ENCODE data around the gene USP6NL. TPM values are rescaled to one million over a fixed set of nuclear protein-coding genes. Genes with fewer than 3 reads are reported as not detected.
A peak's percentile ranks its signal among the peaks of the same experiment; 100 is the strongest.

USP6NL gene
- polyA plus RNA-seq, 3 donors = 5.5 to 7.7 (median 6.7) TPM

- H3K36me3 Mint-ChIP-seq = peaks cover 0 to 2% of the 10 kb centered on the region in 2 donors
- no peaks in the 10 kb centered on the region for H3K9me3 Mint-ChIP-seq
- Histone ChIP-seq H3K79me2 (ENCODE audit: insufficient read depth, low read length) (peaks cover 6% of the 10 kb centered on the region), H3K9me3 (replicated peaks in 1 of 2; ENCODE audit: control insufficient read depth in 1 of 2, insufficient read depth in 1 of 2, low read length in 2 of 2) (no peaks in the 10 kb centered on the region), H3K27ac (ENCODE audit: low read depth in 1 of 2, low read length in 2 of 2) (no peak overlapping the region), H3K4me3 (replicated peaks in 1 of 3; ENCODE audit: low read depth in 2 of 3, low read length in 3 of 3) (no peak overlapping the region), H4K20me1 (ENCODE audit: insufficient read depth, low read length) (peaks cover 42% of the 10 kb centered on the region), H3K4me2 (replicated peaks; ENCODE audit: extremely low read depth, low read length, poor library complexity, severe bottlenecking) (no peak overlapping the region), H3K36me3 (replicated peaks in 1 of 2; ENCODE audit: control insufficient read depth in 1 of 2, insufficient read depth in 2 of 2, low read length in 2 of 2) (no peaks in the 10 kb centered on the region), H2AFZ (ENCODE audit: insufficient read depth, low read depth, low read length, poor library complexity, severe bottlenecking) (no peak overlapping the region), H3K4me1 (ENCODE audit: control insufficient read depth in 1 of 2, insufficient read depth in 2 of 2, low read length in 2 of 2) (peaks cover 0 to 12% of the 10 kb centered on the region in 2 donors), H3K27me3 (ENCODE audit: control insufficient read depth in 2 of 2, insufficient read depth in 2 of 2, low read length in 2 of 2) (no peaks in the 10 kb centered on the region), H3K9ac (ENCODE audit: insufficient read depth, low read length, poor library complexity, severe bottlenecking) (no peak overlapping the region)
- no peak overlapping the region for H3K4me3 Mint-ChIP-seq
- DNase-seq = no peak
- H3K4me1 Mint-ChIP-seq = peaks cover 25% of the 10 kb centered on the region
- H3K27me3 Mint-ChIP-seq (ENCODE audit: low read depth in 3 of 3) = no peaks in the 10 kb centered on the region
- 93% methylated on average over 6 of the region's 8 CpGs for WGBS (ENCODE audit: insufficient coverage)
- intact Hi-C loops (cut with micrococcal nuclease) = no loop called here
- peak overlapping the region in 4 of 7 donors; percentile 7 to 64 (median 48) for H3K27ac Mint-ChIP-seq
- TF ChIP-seq, protein P1, sequence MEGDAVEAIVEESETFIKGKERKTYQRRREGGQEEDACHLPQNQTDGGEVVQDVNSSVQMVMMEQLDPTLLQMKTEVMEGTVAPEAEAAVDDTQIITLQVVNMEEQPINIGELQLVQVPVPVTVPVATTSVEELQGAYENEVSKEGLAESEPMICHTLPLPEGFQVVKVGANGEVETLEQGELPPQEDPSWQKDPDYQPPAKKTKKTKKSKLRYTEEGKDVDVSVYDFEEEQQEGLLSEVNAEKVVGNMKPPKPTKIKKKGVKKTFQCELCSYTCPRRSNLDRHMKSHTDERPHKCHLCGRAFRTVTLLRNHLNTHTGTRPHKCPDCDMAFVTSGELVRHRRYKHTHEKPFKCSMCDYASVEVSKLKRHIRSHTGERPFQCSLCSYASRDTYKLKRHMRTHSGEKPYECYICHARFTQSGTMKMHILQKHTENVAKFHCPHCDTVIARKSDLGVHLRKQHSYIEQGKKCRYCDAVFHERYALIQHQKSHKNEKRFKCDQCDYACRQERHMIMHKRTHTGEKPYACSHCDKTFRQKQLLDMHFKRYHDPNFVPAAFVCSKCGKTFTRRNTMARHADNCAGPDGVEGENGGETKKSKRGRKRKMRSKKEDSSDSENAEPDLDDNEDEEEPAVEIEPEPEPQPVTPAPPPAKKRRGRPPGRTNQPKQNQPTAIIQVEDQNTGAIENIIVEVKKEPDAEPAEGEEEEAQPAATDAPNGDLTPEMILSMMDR (IDR thresholded peaks at IDR 0.05) = no peak
Observed at GRCh38 chr10:11538834-11539190, 72.6 kb downstream of the USP6NL start.

DNA sequence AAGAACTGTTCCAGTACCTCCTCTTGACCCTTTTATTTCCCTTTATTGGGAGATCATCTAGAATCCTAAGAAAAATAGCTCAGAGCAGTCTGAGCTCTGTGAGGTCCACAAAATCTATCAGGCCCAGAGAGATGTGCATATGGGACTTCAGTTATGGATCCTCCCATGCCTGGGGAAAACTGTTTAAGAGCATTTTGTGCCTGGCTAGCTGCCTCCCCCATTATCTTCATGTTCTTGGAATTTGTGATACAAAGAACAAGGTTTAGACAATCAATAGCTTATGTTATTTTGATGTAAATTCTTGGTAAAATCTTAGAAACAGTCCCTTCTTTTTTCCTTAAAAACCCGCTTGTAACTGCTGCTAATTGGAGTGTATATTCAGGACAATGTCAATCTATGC is 75.2 kb downstream of the USP6NL start:
- TF ChIP-seq, protein P1 (IDR thresholded peaks at IDR 0.05) = no peak
- no peak overlapping the region for H3K4me3 Mint-ChIP-seq
- Histone ChIP-seq H3K4me3 (replicated peaks in 1 of 3; ENCODE audit: low read depth in 2 of 3, low read length in 3 of 3) (no peak overlapping the region), H3K9ac (ENCODE audit: insufficient read depth, low read length, poor library complexity, severe bottlenecking) (no peak overlapping the region), H3K79me2 (ENCODE audit: insufficient read depth, low read length) (peaks cover 6% of the 10 kb centered on the region), H4K20me1 (ENCODE audit: insufficient read depth, low read length) (peaks cover 34% of the 10 kb centered on the region), H2AFZ (ENCODE audit: insufficient read depth, low read depth, low read length, poor library complexity, severe bottlenecking) (no peak overlapping the region), H3K9me3 (replicated peaks in 1 of 2; ENCODE audit: control insufficient read depth in 1 of 2, insufficient read depth in 1 of 2, low read length in 2 of 2) (no peaks in the 10 kb centered on the region), H3K27ac (ENCODE audit: low read depth in 1 of 2, low read length in 2 of 2) (no peak overlapping the region), H3K4me2 (replicated peaks; ENCODE audit: extremely low read depth, low read length, poor library complexity, severe bottlenecking) (no peak overlapping the region), H3K36me3 (replicated peaks in 1 of 2; ENCODE audit: control insufficient read depth in 1 of 2, insufficient read depth in 2 of 2, low read length in 2 of 2) (no peaks in the 10 kb centered on the region), H3K27me3 (ENCODE audit: control insufficient read depth in 2 of 2, insufficient read depth in 2 of 2, low read length in 2 of 2) (no peaks in the 10 kb centered on the region), H3K4me1 (ENCODE audit: control insufficient read depth in 1 of 2, insufficient read depth in 2 of 2, low read length in 2 of 2) (peaks cover 0 to 12% of the 10 kb centered on the region in 2 donors)
- no peaks in the 10 kb centered on the region for H3K9me3 Mint-ChIP-seq
- intact Hi-C loops (cut with micrococcal nuclease) = no loop called here
- H3K36me3 Mint-ChIP-seq = peaks cover 0 to 2% of the 10 kb centered on the region in 2 donors
- no peak for DNase-seq
- H3K4me1 Mint-ChIP-seq = peaks cover 31% of the 10 kb centered on the region
- no peaks in the 10 kb centered on the region for H3K27me3 Mint-ChIP-seq (ENCODE audit: low read depth in 3 of 3)
- no peak overlapping the region for H3K27ac Mint-ChIP-seq
- WGBS (ENCODE audit: insufficient coverage) = no CpG with 5 or more reads among the region's 1 CpG

All from CD14-positive monocyte (primary cell).